HT1080 (cell line): ENCODE data around the gene ABCA7. TPM values are rescaled to one million over a fixed set of nuclear protein-coding genes. Genes with fewer than 3 reads are reported as not detected.
A peak's percentile ranks its signal among the peaks of the same experiment; 100 is the strongest.

Source experiments
- DNase-seq: peaks from one replicate; pipeline ENCODE4 v3.0.0-alpha.2; 2015; ENCODE audit warnings: low read depth
- total RNA-seq: library from RNA; depleted of rRNA; stranded (reverse); fragments of >200 nt; shearing (Covaris generic); gene quantifications from 2 replicates; pipeline ENCODE4 v1.2.3, GENCODE V29; 2014

The ABCA7 gene
- total RNA-seq, 1 experiment from 2014 or later: 3.0 TPM

DNA sequence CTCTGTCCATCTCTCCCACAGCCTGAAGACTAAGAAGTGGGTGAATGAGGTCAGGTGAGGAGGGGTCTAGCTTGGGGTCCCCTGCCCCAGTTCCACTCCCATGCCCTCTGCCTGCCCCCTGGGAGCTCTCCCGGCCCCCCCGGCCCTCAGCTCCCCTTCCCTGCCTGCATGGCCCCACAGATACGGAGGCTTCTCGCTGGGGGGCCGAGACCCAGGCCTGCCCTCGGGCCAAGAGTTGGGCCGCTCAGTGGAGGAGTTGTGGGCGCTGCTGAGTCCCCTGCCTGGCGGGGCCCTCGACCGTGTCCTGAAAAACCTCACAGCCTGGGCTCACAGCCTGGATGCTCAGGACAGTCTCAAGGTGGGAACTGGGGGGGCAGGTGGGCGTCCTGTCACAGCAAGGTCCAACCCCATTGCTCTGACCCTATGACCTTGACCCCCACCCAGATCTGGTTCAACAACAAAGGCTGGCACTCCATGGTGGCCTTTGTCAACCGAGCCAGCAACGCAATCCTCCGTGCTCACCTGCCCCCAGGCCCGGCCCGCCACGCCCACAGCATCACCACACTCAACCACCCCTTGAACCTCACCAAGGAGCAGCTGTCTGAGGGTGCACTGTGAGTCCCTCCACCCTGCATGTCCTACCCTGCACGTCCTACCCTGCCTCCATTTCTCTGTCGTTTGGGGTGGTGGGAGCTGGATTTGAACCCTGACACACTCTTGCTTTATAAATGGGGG lies 16.1 kb downstream of the ABCA7 start:
- no peak for DNase-seq

DNA sequence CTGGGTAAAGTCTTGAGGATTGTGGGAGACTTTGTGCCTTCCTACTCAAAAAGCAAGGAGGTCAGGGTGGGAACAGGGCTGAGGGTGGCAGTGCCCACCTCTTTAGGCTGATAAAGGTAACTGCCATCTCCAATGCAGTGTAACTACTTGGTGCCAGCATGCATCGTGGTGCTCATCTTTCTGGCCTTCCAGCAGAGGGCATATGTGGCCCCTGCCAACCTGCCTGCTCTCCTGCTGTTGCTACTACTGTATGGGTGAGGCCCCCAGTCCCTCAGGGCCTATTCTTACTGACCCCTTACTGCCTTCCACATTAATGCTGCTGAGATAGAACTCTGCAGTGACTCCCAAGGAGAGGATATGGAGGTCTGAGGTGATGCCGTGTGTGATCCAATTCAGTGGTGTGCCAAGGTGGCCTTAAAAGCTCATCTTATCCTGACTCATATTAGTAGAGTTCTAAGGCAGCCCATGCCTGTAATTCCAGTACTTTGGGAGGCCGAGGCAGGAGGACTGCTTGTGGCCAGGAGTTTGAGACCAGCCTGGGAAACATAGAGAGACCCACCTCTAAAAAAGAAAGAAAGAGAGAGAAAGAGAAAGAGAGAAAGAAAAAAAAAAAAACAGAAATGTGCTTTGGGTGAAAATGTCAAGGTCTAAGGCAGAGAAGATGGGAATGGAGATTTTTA lies 17.4 kb downstream of the ABCA7 start:
- peak; percentile 43 for DNase-seq

DNA sequence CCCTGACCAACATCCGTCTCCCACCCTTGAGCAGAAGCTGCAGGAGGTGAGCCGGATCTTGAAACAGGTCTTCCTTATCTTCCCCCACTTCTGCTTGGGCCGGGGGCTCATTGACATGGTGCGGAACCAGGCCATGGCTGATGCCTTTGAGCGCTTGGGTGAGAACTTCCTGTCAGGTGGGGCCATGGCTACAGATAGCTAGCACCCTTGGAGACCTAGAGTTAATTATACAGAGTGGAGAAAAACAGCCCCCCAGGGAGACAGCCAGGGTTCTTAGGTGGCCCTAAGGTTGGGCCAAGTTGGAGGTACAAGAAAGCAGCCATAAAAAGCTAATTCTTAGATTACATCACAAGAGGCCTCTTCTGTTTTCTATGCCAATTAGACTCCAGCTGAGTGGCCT lies 18.2 kb downstream of the ABCA7 start:
- no peak for DNase-seq

DNA sequence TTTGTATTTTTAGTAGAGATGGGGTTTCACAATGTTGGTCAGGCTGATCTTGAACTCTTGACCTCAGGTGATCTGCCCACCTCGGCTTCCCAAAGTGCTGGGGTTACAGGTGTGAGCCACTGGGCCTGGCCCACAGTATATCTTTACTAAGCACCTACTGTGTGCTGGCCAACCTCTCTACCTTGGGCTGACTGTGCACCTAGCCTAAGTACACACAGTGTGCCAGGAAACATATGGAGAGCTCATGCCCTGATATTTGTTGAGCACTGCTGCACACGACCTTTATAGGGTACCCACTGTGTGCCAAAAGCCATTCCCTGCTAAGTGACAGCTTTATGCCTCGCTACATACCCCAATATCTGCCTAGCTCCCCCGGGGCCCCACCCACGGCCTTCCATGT lies 20.8 kb downstream of the ABCA7 start:
- no peak for DNase-seq

DNA sequence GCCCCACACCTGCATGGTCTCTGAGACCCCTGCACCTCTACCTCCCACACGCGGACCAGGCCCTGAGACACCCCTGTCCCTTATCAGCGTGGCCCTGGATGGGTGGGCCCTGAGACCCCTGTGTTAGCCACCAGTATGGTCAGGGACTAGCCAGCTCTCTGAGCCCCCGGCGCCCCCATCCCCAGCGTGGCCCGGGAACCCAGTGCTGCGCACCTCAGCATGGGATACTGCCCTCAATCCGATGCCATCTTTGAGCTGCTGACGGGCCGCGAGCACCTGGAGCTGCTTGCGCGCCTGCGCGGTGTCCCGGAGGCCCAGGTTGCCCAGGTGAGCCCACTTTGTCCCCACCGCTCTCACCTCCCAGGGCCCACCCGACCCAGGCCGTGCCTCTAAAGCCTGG lies 22.1 kb downstream of the ABCA7 start:
- DNase-seq: no peak

DNA sequence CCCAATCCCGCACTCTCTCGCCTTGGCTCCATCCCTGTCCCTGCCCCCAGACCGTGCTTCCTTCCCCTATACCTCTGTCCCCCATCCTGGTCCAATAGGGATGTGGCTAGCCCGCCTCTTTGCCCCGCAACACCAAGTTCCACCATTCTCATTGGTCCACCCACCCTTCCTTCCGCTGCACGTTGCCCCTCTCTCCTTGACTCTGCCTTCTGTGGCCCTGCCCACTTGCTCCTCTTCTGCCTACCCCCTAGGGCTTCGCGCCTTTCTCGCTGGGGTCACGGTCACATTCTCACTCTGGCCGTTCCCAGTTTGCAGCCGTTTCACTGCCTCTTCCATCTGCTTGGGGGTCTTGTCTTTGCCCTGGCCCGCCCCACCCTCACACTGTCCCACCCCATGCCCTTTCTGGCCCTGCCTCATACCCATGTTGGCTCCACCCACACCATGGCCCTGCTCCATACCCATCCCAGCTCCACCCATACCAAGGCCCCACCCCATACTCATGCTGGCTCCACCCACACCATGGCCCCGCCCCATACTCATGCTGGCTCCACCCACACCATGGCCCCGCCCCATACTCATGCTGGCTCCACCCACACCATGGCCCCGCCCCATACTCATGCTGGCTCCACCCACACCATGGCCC lies 22.6 kb downstream of the ABCA7 start:
- DNase-seq: no peak

DNA sequence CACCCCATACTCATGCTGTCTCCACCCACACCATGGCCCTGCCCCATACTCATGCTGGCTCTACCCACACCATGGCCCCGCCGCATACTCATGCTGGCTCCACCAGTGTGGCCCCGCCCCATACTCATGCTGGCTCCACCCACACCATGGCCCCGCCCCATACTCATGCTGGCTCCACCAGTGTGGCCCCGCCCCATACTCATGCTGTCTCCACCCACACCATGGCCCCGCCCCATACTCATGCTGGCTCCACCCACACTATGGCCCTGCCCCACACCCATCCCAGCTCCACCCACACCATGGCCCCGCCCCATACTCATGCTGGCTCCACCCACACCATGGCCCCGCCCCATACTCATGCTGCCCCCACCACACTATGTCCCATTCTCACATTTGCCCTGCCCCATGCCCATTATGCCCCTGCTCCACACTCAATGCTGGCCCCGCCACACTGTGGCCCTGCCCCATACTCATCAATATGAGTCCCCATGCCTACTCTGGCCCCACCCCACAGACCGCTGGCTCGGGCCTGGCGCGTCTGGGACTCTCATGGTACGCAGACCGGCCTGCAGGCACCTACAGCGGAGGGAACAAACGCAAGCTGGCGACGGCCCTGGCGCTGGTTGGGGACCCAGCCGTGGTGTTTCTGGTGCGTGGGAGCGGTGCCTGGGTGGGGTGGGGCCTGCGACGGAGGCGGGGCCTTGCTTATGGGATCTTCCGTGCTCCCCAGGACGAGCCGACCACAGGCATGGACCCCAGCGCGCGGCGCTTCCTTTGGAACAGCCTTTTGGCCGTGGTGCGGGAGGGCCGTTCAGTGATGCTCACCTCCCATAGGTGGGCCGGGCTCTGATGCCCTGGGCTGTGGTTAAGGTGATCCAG lies 23.4 kb downstream of the ABCA7 start:
- DNase-seq: no peak

DNA sequence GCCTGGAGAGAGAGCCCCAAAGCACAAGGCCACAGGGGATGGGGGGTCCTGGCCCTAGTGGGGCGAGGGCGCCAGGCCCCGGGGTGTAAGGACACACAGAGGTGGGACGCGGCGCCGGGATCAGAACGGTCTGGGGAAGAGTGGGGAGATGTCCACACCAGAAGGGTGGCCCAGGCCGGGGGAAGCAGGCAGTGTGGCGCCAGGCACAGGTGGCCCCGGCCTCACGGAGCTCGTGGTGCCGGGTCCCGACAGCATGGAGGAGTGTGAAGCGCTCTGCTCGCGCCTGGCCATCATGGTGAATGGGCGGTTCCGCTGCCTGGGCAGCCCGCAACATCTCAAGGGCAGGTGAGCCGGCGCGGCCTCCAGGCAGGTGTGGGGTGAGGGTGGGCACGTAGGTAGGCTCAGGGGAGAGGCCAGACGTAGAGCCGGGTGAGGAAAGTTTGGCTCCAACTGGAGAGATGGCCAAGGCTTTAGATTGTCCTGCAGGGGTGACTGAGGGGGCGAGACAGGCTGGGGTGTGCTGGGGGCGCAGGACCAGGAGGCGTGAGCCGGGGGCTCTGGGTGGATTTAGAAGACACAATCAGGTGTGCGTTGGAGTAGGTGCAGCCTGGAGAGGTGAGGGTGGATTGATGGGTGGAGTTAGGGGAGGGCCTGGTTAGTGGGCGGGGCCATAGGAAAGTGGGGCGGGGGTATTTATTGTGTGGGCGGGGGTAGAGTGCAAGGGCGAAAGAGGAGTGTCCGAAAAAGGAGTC lies 24.2 kb downstream of the ABCA7 start:
- DNase-seq: no peak

DNA sequence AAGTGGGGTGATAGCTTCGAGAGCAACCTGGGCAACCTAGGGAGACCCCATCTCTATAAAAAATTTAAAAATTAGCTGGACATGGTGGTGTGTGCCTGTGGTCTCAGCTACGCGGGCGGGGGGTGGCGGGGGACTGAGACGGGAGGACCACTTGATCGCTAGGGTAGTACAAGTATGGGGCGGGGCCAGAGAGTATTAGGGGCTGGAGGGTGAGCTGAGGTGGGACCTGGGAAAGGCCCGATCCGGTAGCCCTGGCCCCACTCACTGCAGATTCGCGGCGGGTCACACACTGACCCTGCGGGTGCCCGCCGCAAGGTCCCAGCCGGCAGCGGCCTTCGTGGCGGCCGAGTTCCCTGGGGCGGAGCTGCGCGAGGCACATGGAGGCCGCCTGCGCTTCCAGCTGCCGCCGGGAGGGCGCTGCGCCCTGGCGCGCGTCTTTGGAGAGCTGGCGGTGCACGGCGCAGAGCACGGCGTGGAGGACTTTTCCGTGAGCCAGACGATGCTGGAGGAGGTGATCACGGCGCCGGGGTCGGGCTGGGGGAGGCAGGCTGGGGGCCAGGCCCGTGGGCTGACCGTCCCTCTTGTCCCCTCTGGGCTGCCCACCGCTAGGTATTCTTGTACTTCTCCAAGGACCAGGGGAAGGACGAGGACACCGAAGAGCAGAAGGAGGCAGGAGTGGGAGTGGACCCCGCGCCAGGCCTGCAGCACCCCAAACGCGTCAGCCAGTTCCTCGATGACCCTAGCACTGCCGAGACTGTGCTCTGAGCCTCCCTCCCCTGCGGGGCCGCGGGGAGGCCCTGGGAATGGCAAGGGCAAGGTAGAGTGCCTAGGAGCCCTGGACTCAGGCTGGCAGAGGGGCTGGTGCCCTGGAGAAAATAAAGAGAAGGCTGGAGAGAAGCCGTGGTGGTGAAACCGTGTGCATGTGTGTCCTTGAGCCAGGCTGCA lies 25.0 kb downstream of the ABCA7 start:
- DNase-seq: no peak

DNA sequence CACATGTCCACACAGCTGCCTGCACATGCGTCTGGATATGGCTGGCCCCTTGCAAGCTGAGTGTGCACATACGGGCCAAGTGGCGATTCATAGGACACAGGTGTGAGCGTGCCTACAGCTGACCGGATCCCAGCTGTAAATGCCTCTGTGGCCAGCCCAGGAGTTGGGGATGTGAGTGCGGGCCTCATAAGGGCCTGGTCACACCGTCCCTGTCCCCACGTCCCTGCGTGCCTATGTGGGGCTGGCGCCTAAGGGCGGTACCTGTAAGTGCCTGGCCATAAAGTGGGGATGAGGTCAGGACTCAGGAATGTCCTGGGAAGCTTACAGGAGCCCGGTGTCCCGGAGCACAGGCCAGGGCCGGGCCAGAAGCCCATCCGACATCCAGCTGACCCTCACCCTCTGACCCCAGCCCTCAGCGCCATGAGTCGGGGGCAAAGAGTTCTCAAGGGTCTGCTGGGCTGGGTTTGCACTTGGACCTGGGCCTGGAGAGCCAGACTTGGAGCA lies 25.8 kb downstream of the ABCA7 start:
- peak; percentile 27 for DNase-seq

DNA sequence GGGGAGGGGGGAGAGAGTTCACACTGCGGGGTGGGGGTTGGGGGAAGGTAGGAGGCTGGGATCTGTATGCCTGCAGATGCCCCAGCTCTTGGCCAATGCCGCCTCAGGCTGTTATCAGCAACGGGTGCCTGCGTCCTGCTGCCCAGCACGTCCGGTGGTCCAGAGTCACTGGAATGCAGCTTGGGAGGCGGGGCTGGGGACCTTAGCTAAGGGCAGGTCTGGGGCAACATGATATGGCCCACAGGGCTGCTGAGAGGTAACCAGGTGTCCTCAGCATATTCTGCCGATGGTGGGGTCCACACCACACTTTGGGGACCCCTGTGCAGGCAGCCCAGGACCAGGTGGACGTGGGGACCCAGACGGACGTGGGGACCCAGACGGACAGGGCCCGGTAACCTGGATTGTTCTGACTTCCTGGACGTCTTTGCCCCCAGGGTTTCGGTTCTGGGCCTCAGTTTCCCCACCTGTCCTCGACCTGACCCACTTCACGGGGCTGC lies 26.4 kb downstream of the ABCA7 start:
- no peak for DNase-seq

DNA sequence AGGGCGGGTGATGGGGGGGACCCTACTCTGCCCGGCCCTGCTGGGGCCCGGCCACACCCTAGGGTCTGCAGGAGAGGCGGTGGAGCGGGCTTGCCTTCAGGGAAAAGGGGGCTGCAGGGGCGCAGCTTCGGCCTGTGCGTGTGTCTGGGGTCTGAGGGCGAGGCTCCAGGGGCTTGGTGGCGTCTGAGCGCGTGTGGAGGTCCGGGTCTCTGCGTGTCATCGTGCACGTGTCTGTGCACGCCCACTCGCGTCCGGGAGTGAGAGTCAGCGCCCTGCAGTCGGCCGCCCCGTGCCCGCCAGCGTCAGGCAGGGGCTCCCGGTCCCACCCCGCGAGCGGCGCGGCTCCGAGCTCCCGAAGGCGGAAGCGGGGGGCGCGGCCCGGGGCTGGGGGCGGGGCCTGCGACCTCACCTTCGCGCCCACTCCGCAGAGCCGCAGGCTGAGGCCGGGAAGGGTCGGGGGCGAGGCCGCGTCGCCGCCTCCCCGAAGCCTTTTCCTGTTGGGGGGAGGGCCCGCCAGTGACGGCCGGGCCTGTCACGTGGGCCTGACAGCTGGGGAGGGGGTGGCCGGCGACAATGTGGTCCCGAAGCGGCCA lies 26.9 kb downstream of the ABCA7 start, which contains the start of gene ARHGAP45:
Gene ARHGAP45 (plus strand): TSS at position 420 of the 593 bp plus-strand sequence. CDS start 239 bp downstream, outside the sequence.
- no peak for DNase-seq

DNA sequence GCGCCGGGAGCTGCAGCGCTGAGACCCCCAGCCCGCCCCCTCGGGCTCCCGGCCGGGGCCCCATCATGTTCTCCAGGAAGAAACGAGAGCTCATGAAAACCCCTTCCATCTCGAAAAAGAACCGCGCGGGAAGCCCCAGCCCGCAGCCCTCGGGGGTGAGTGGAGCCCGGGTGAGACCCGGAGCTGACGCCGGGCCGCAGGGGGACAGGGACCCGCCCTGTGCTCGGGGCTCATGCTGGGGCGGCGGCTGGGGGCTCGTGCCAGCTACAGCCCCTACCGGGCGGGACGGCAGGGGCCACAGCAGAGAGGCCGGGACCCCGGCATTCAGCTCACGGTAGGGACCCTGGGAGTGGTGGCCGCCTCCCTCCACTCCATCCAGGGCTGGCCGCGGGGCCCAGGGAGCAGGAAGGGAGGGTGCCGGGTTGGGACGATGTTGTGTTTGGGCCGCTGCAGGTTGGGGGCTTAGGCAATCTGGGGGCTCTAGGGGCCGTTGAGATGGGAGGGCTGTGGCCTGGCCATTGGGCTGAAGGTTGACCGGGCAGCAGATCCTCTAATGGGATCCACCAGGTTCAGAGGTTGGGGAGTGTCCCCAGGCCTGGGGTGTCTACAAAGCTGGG lies 27.5 kb downstream of the ABCA7 start:
- no peak for DNase-seq

DNA sequence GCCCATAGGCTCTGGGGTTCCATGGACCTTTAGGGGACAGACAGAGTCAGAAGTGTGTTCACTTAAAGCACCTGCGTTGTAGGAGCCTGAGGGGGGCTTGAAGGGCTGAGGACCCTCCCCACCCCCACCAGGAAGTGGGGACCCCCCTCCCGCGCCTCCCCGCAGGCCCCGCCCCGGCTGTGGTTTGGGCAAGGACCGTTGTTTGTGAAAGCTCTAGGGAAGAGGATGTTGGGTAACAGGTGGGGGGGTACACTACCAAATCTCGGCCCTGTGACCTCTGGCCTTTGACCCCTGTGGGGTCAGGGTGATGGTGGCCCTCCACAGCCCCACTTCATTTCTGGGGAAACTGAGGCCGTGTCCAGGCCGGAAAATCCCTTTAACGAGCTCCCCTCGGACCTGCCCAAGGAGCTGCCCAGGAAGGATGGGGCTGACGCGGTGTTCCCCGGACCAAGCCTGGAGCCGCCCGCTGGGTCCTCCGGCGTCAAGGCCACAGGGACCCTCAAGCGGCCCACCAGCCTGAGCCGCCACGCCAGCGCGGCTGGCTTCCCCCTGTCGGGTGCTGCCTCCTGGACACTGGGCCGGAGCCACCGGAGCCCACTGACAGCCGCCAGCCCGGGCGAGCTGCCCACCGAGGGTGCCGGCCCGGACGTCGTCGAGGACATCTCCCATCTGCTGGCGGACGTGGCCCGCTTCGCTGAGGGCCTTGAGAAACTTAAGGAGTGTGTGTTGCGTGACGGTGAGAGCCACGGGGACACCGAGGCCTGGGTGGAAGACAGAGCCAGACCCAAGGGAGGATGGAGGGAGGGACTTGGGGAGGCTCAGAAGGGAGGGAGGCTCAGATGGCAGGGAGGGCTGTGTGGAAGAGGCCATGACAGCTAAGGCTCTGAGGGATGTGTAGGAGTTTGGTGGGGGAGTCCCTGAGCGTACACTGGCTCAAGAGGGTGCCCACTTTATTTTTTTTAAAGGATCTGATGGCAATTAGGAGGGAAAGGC lies 28.4 kb downstream of the ABCA7 start:
- no peak for DNase-seq

DNA sequence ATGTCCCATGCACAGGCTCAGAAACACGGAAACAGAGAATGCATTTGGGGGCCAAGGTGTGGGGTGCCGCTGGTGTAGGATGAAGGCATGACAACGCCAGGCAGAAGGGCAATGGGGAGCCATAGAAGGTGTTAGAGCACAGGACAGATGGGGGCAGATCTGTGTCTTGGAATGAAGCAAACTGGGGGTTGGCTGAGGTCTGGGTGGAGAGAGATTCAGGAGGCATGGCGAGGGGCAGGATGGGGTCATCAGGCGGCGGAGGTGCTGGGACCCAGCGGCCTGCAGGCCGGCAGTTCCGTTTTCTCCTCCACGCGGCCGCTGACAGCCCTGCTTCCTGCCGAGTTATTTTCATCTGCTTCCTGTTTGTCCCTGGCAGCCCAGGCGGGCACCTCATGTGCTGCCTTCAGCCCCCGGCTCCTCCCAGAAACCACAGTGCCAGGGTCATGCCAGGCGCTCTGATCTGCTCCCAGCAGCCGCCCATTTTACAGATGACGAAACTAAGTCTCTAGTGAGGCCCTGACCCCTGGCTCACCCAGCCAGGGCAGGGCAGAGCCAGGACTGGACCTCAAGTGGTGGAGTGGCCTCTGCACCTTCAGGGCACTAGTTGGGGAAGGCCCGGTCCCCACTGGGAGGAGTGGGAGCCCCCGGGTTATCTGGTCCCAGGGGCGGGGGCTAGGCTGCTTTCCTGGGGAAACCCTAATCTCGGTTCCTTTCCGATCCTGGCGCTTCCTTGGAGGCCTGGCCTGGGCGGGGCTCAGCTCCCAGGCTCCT lies 29.3 kb downstream of the ABCA7 start:
- peak; percentile 46 for DNase-seq

DNA sequence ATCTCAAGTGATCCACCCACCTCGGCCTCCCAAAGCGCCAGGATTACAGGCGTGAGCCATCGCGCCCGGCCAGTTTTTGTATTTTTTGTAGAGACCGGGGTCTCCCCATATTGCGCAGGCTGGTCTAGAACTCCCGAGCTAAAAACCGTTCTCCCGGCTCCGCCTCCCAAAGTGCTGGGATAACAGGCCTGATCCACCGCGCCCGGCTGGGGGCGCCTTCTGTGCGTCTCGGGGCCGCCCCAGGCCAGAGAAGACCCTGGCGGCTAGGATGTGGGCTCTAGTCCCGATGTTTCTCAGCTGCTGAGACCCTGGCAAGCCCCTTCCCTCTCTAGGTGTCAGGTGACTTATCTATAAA lies 30.6 kb downstream of the ABCA7 start:
- DNase-seq: no peak
